Lower lobe of right lung (tissue), 2 donors: Measurements from ENCODE around the gene SPOCD1. TPM values are rescaled to one million over a fixed set of nuclear protein-coding genes. Genes with fewer than 3 reads are reported as not detected.

Experiments used
- ATAC-seq, 2 donors: fragments of 200-7000 bp; cut with Tn5 transposase; one replicate each; pipeline ENCODE4 v1.9.1; 2020 to 2022; ENCODE audit warnings: mild to moderate bottlenecking in 2 of 2, moderate library complexity in 2 of 2
- DNase-seq: peaks from one replicate; pipeline ENCODE4 v3.0.0-alpha.2; 2020
- H3K27ac ChIP-seq: fragments of 200-600 bp; one replicate; pipeline ENCODE4 v1.8.0; 2022
- H3K27me3 ChIP-seq: fragments of 200-600 bp; one replicate; pipeline ENCODE4 v1.8.0; 2022; ENCODE audit warnings: low read depth
- H3K36me3 ChIP-seq: fragments of 200-600 bp; one replicate; pipeline ENCODE4 v1.8.0; 2022; ENCODE audit warnings: mild to moderate bottlenecking
- H3K4me1 ChIP-seq: fragments of 200-600 bp; one replicate; pipeline ENCODE4 v1.8.0; 2022
- H3K4me3 ChIP-seq: fragments of 200-600 bp; one replicate; pipeline ENCODE4 v1.8.0; 2022; ENCODE audit warnings: mild to moderate bottlenecking
- H3K9me3 ChIP-seq: fragments of 200-600 bp; one replicate; pipeline ENCODE4 v1.8.0; 2022
- CTCF ChIP-seq: fragments of 200-600 bp; IDR thresholded peaks from one replicate; pipeline ENCODE4 v1.8.0; 2022; ENCODE audit warnings: antibody characterized with exemption, mild to moderate bottlenecking
- intact Hi-C: fragments of 100-400 bp; cut with DNase I; formaldehyde crosslinking; loops from one replicate; pipeline ENCODE4 v1.11.0; 2022
- total RNA-seq: library from RNA; stranded (reverse); fragmentation: NEBNext Ultra II Directional; extraction: Animal tissue kit (Norgen Biotek cat#: 25700); gene quantifications from one replicate; pipeline ENCODE4 v1.2.1, GENCODE V29; 2021
- donor health status: DM: no; HTN: yes; CAD: no; lungs with severe emphysema.

SPOCD1 gene
- total RNA-seq, 1 donor from 2014 or later = 21.6 TPM

GRCh38 chr1:31774495-31774894 lies 41.3 kb downstream of the SPOCD1 start:
- H3K36me3 ChIP-seq = no peaks in the 10 kb centered on the region
- H3K27ac ChIP-seq = no peak overlapping the region
- DNase-seq (no peak), ATAC-seq (no peak)
- intact Hi-C loops = no loop called here
- TF ChIP-seq CTCF = no peak
- no peaks in the 10 kb centered on the region for H3K9me3 ChIP-seq
- H3K27me3 ChIP-seq = peaks cover 73% of the 10 kb centered on the region
- H3K4me3 ChIP-seq = no peak overlapping the region
- H3K4me1 ChIP-seq = peaks cover 14% of the 10 kb centered on the region

- TF ChIP-seq CTCF = no peak
- H3K27me3 ChIP-seq = peaks cover 73% of the 10 kb centered on the region
- intact Hi-C loops = no loop called here
Observed at GRCh38 chr1:31773861-31774260, 42.0 kb downstream of the SPOCD1 start.

GRCh38 chr1:31772669-31773248 lies 43.1 kb downstream of the SPOCD1 start:
- intact Hi-C loops = no loop called here
- Histone ChIP-seq H3K9me3 (no peaks in the 10 kb centered on the region), H3K4me3 (peak overlapping the region; percentile 36), H3K4me1 (peaks cover 14% of the 10 kb centered on the region), H3K27ac (no peak overlapping the region), H3K27me3 (peaks cover 68% of the 10 kb centered on the region), H3K36me3 (no peaks in the 10 kb centered on the region)
- DNase-seq = no peak
- TF ChIP-seq CTCF = no peak
- peak; percentile 10 to 28 for ATAC-seq

More at GRCh38 chr1:31773861-31774260, 42.0 kb downstream of the SPOCD1 start:
- ATAC-seq (no peak), DNase-seq (no peak)
- H3K4me1 ChIP-seq = peaks cover 14% of the 10 kb centered on the region
- no peak overlapping the region for H3K27ac ChIP-seq
- H3K9me3 ChIP-seq = no peaks in the 10 kb centered on the region
- no peak overlapping the region for H3K4me3 ChIP-seq
- no peaks in the 10 kb centered on the region for H3K36me3 ChIP-seq

- Histone ChIP-seq H3K27me3 (peaks cover 68% of the 10 kb centered on the region), H3K36me3 (no peaks in the 10 kb centered on the region), H3K27ac (no peak overlapping the region), H3K9me3 (no peaks in the 10 kb centered on the region), H3K4me1 (peaks cover 14% of the 10 kb centered on the region), H3K4me3 (peak overlapping the region; percentile 36)
- DNase-seq = no peak
- ATAC-seq = peak; percentile 24 to 41
- intact Hi-C loops = no loop called here
- TF ChIP-seq CTCF = no peak
Observed at GRCh38 chr1:31771891-31772668, 43.7 kb downstream of the SPOCD1 start.

GRCh38 chr1:31769720-31770390 lies 46.0 kb downstream of the SPOCD1 start:
- intact Hi-C loops = no loop called here
- no peak overlapping the region for H3K4me3 ChIP-seq

More at GRCh38 chr1:31769720-31770390, 46.0 kb downstream of the SPOCD1 start:
- Histone ChIP-seq H3K27me3 (peaks cover 58% of the 10 kb centered on the region), H3K36me3 (no peaks in the 10 kb centered on the region), H3K4me1 (peaks cover 14% of the 10 kb centered on the region), H3K27ac (no peak overlapping the region), H3K9me3 (no peaks in the 10 kb centered on the region)
- no peak for TF ChIP-seq CTCF
- ATAC-seq = no peak
- DNase-seq = no peak
